Keratinocyte (primary cell): ENCODE measurements around the gene CDC20B.

Experiments
- EZH2 ChIP-seq: IDR thresholded peaks from one replicate; pipeline ENCODE4 v1.6.1; 2012; ENCODE audit warnings: inconsistent platforms, mild to moderate bottlenecking, low read length, moderate library complexity
- TF ChIP-seq, protein P1 (sequence below), 3 experiments: IDR thresholded peaks in 1 of 3; conservative IDR thresholded peaks in 1 of 3; optimal IDR thresholded peaks in 1 of 3; 2 replicates in 2 of 3; 3 replicates in 1 of 3; pipeline versions ENCODE3 to v1.5.1; 2011; ENCODE audit warnings: low read length in 3 of 3, mild to moderate bottlenecking in 3 of 3, moderate library complexity in 2 of 3, control low read depth in 1 of 3, inconsistent platforms in 1 of 3; ENCODE audit not compliant: insufficient read depth in 2 of 3; ENCODE audit errors: extremely low read depth in 1 of 3

DNA sequence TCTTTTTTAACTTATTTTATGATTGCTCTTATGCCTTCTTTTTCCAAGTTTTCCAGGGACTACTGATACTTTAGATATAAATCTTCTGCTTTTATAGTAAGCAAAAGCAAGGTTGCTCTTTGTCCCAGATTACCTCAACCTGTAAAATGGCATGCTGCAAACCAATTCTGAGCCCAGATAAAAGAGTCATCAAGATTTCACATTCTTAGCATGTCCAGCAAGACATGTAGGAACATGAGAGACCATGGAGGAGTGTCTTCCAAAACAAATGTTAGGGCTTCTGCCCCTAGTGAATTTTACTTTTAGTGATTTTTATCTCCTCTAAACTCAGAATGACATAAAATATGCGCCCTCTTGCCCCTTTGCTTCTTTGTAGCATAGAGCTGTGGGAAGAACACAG, 7.0 kb upstream of the CDC20B start:
- no peak for TF ChIP-seq EZH2
- TF ChIP-seq, protein P1, sequence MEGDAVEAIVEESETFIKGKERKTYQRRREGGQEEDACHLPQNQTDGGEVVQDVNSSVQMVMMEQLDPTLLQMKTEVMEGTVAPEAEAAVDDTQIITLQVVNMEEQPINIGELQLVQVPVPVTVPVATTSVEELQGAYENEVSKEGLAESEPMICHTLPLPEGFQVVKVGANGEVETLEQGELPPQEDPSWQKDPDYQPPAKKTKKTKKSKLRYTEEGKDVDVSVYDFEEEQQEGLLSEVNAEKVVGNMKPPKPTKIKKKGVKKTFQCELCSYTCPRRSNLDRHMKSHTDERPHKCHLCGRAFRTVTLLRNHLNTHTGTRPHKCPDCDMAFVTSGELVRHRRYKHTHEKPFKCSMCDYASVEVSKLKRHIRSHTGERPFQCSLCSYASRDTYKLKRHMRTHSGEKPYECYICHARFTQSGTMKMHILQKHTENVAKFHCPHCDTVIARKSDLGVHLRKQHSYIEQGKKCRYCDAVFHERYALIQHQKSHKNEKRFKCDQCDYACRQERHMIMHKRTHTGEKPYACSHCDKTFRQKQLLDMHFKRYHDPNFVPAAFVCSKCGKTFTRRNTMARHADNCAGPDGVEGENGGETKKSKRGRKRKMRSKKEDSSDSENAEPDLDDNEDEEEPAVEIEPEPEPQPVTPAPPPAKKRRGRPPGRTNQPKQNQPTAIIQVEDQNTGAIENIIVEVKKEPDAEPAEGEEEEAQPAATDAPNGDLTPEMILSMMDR (optimal IDR thresholded peaks at IDR 0.05 in 1 of 3, IDR thresholded peaks at IDR 0.05 in 1 of 3, conservative IDR thresholded peaks at IDR 0.05 in 1 of 3; ENCODE audit: extremely low read depth in 1 of 3, insufficient read depth in 2 of 3, low read length in 3 of 3) = no peak
